Rectal smooth muscle tissue (tissue), 1 donor: ENCODE measurements around the gene OR4X2.
"Not testable (repeated sequence)": the region's sequence is repeated elsewhere in the genome, so short reads cannot be mapped to it uniquely, and the experiment has no call there.

Experiments used
- H3K27ac ChIP-seq: one replicate; pipeline ENCODE4 v1.7.0; 2013; ENCODE audit warnings: low read depth, low read length, inconsistent platforms
- H3K27me3 ChIP-seq: one replicate; pipeline ENCODE4 v1.7.0; 2013; ENCODE audit warnings: low read length; ENCODE audit not compliant: control insufficient read depth, insufficient read depth
- H3K36me3 ChIP-seq: one replicate; pipeline ENCODE4 v1.7.0; 2013; ENCODE audit warnings: low read length; ENCODE audit not compliant: control insufficient read depth, insufficient read depth
- H3K4me1 ChIP-seq: one replicate; pipeline ENCODE4 v1.7.0; 2013; ENCODE audit warnings: low read length; ENCODE audit not compliant: control insufficient read depth, insufficient read depth
- H3K4me3 ChIP-seq: one replicate; pipeline ENCODE4 v1.7.0; 2013; ENCODE audit warnings: low read length
- H3K9ac ChIP-seq: one replicate; pipeline ENCODE4 v1.7.0; 2013; ENCODE audit warnings: low read length

The OR4X2 gene, protein sequence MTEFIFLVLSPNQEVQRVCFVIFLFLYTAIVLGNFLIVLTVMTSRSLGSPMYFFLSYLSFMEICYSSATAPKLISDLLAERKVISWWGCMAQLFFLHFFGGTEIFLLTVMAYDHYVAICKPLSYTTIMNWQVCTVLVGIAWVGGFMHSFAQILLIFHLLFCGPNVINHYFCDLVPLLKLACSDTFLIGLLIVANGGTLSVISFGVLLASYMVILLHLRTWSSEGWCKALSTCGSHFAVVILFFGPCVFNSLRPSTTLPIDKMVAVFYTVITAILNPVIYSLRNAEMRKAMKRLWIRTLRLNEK

GRCh38 chr11:48244804-48245203 lies at the start of gene OR4X2:
Gene OR4X2 (plus strand): TSS chr11:48245104. CDS start chr11:48245104, 0 bp downstream.
- no peak within 1 kb of the TSS for H3K4me3 ChIP-seq
- no peaks in the 10 kb centered on the region for H3K36me3 ChIP-seq
- H3K27ac ChIP-seq = no peak within 1 kb of the TSS
- H3K27me3 ChIP-seq = no peaks in the 10 kb centered on the region
- no peak within 1 kb of the TSS for H3K9ac ChIP-seq
- no peaks in the 10 kb centered on the region for H3K4me1 ChIP-seq

DNA sequence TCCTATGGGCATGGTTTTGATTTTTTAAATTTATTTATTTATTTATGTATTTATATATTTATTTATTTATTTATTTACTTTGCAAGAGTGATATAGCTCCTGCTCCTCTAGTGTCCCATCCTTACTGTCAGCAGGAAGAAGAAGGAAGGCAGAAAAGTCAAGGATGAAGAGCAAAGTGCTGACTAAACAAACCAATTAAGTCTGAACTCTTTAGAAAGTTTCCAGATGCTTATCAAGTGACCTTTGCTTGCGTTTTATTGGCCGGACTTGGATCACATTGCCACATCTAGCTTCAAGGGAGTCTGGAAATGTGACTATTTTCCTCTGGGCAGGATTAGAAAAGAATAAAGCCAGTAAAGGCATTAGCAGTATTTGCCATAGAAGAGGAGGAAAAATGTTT lies 37.0 kb upstream of the OR4X2 start:
- H3K4me1 ChIP-seq = no peaks in the 10 kb centered on the region
- no peak overlapping the region for H3K9ac ChIP-seq
- no peaks in the 10 kb centered on the region for H3K27me3 ChIP-seq
- H3K27ac ChIP-seq = no peak overlapping the region
- H3K36me3 ChIP-seq = no peaks in the 10 kb centered on the region
- H3K4me3 ChIP-seq = no peak overlapping the region

DNA sequence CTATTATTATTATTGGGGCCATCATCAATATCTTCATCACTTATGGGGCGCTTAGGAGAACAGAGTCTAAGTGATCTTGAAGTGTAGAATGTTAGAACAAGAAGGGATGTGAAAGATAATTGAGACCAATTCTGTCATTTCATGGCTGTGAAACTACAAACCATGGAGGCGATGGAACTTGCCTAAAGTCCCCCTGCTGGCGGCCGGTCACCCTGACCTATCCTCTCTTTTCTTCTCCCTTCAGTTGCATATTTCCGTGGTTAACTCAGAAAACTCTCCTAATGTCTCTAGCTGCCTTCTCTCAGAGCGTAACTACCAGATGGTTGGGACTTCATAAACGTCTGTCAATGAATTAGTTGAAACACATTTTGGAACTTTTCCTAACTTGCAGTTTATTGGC lies 34.9 kb upstream of the OR4X2 start:
- Histone ChIP-seq H3K4me1 (no peaks in the 10 kb centered on the region), H3K27ac (no peak overlapping the region), H3K27me3 (no peaks in the 10 kb centered on the region), H3K4me3 (no peak overlapping the region), H3K9ac (no peak overlapping the region), H3K36me3 (no peaks in the 10 kb centered on the region)

DNA sequence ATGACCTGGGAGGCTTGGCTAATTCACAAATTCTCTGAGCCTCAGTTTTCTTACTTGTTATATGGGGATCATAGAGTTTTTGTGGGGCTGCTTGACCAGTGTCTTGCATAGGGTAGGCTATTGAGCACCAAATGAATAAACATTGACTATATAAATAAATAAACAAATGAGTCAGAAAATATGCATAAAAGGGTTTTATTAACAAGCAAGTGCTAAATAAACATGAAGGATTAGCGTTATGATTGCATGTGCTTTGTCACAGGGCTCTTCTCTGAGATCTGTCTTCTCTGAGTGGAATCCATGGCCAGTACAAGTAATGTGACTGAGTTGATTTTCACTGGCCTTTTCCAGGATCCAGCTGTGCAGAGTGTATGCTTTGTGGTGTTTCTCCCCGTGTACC lies 28.4 kb upstream of the OR4X2 start, which contains the start of gene OR4B1:
Gene OR4B1 (plus strand): TSS at position 301 of the 400 bp plus-strand sequence. CDS start 0 bp downstream, at position 301.
- Histone ChIP-seq H3K9ac (no peak within 1 kb of the TSS), H3K36me3 (no peaks in the 10 kb centered on the region), H3K27me3 (no peaks in the 10 kb centered on the region), H3K27ac (no peak within 1 kb of the TSS), H3K4me3 (no peak within 1 kb of the TSS), H3K4me1 (no peaks in the 10 kb centered on the region)

- Histone ChIP-seq H3K36me3 (no peaks in the 10 kb centered on the region), H3K27ac (no peak overlapping the region), H3K27me3 (no peaks in the 10 kb centered on the region), H3K9ac (no peak overlapping the region), H3K4me3 (no peak overlapping the region), H3K4me1 (no peaks in the 10 kb centered on the region)
These were observed 16.1 kb upstream of the OR4X2 start for GRCh38 chr11:48228761-48229160.

- H3K9ac ChIP-seq, H3K27me3 ChIP-seq, H3K4me3 ChIP-seq, H3K36me3 ChIP-seq, H3K27ac ChIP-seq, H3K4me1 ChIP-seq: not testable (repeated sequence)
These were observed 14.8 kb upstream of the OR4X2 start for GRCh38 chr11:48230057-48230456.

DNA sequence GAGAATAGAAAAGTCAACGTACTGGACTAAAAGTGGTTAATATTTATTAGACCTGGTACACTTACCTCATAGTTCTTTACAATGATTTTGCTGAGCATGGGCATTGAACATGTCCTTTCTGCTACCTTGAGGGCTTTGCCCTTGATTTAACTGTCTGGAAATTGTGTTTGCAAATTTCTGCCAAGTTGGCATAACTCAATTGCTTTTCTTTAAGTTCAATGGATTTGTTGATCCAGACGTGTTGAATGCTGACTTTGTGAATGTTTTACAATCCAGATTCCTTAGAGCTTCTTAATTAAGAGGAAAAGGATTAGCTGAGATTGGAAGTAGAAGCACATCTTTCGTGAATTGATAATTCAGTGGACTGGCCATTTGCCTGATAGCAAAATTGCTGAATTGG lies 7.2 kb upstream of the OR4X2 start:
- no peaks in the 10 kb centered on the region for H3K4me1 ChIP-seq
- no peaks in the 10 kb centered on the region for H3K27me3 ChIP-seq

DNA sequence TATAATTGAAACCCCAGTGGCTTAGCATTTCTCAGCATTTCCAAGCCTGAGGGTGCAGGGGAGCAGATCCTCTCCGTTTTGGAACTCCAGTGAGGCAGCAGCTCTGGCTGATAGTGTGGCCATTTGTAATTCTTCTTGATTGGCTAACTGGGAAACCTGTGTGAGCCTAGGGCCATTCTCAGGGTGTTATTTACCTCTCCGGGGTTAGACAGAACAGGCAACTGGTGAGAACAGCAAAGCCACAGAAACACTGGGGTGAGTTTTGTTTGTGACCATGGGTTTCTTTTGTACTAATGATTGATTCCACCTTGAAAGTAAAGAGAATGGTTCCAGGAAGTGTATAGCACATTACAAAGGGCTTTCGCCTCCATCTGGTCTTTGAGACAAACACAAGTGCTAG lies 2.4 kb upstream of the OR4X2 start:
- H3K36me3 ChIP-seq = no peaks in the 10 kb centered on the region
- no peaks in the 10 kb centered on the region for H3K27me3 ChIP-seq
- H3K4me1 ChIP-seq = no peaks in the 10 kb centered on the region
- no peak overlapping the region for H3K27ac ChIP-seq
- H3K9ac ChIP-seq = no peak overlapping the region
- no peak overlapping the region for H3K4me3 ChIP-seq

More for the DNA sequence above, 7.2 kb upstream of the OR4X2 start:
- H3K9ac ChIP-seq = no peak overlapping the region
- H3K4me3 ChIP-seq = no peak overlapping the region
- H3K36me3 ChIP-seq = no peaks in the 10 kb centered on the region
- no peak overlapping the region for H3K27ac ChIP-seq

DNA sequence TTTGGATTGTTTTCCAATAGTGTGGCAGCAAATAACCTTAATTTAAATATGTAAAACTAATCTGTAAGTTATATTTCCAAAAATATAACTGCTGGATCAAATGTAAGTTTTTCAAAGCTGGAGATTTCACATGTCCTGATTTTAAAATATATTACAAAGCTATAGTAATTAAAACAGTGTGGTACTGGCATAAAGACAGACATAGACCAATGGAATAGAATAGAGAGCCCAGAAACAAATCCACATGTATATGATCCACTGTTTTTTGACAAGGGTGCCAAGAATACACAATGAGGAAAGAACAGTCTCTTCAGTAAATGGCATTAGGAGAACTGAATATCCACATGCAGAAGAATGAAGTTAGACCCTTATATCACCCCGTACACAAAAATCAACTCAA lies 4.0 kb downstream of the OR4X2 start:
- no peaks in the 10 kb centered on the region for H3K4me1 ChIP-seq
- H3K27ac ChIP-seq = no peak overlapping the region
- H3K36me3 ChIP-seq = no peaks in the 10 kb centered on the region
- no peaks in the 10 kb centered on the region for H3K27me3 ChIP-seq
- no peak overlapping the region for H3K9ac ChIP-seq
- no peak overlapping the region for H3K4me3 ChIP-seq

- H3K27ac ChIP-seq = no peak overlapping the region
- H3K36me3 ChIP-seq = no peaks in the 10 kb centered on the region
- H3K4me1 ChIP-seq = no peaks in the 10 kb centered on the region
- no peak overlapping the region for H3K9ac ChIP-seq
- H3K4me3 ChIP-seq = no peak overlapping the region
- no peaks in the 10 kb centered on the region for H3K27me3 ChIP-seq
These were observed 16.7 kb downstream of the OR4X2 start for GRCh38 chr11:48261600-48261999.

DNA sequence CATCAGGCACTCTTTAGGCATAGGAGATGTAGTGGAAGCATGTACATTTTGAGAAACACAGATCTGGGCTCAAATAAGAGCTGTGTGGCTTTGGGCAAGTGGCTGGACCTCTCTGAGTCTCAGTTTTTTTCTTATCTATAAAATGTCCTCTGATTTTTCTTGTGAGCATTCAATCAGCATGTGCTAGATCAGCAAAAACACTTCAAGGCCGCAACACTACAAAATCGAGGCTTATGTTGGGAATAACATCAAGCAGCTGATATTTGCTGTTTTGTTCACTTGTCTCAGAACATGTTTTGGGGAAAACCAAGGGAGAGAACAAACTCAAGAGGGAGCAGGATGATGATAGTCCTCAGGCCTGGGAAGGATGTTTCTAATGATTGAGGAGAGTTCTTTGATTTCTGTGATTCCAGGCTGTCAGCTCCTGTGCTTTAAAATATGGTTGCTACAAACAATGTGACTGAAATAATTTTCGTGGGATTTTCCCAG lies 18.6 kb downstream of the OR4X2 start, which contains the start of gene OR4X1:
Gene OR4X1 (plus strand): TSS at position 439 of the 489 bp plus-strand sequence. CDS start 0 bp downstream, at position 439.
- Histone ChIP-seq H3K27me3 (no peaks in the 10 kb centered on the region), H3K36me3 (no peaks in the 10 kb centered on the region), H3K4me3 (no peak within 1 kb of the TSS), H3K27ac (no peak within 1 kb of the TSS), H3K4me1 (no peaks in the 10 kb centered on the region), H3K9ac (no peak within 1 kb of the TSS)

GRCh38 chr11:48270621-48271020 lies 25.7 kb downstream of the OR4X2 start:
- H3K36me3 ChIP-seq = no peaks in the 10 kb centered on the region
- no peaks in the 10 kb centered on the region for H3K27me3 ChIP-seq
- H3K9ac ChIP-seq = no peak overlapping the region
- no peak overlapping the region for H3K27ac ChIP-seq
- no peaks in the 10 kb centered on the region for H3K4me1 ChIP-seq
- no peak overlapping the region for H3K4me3 ChIP-seq

- H3K27ac ChIP-seq = no peak overlapping the region
- H3K4me3 ChIP-seq = no peak overlapping the region
- H3K4me1 ChIP-seq = no peaks in the 10 kb centered on the region
- H3K9ac ChIP-seq = no peak overlapping the region
- no peaks in the 10 kb centered on the region for H3K36me3 ChIP-seq
- H3K27me3 ChIP-seq = no peaks in the 10 kb centered on the region
These were observed 27.7 kb downstream of the OR4X2 start for GRCh38 chr11:48272606-48273005.
